Heart left ventricle (tissue), 13 donors: ENCODE data around the gene ARHGEF28.

Experiments used
- CTCF ChIP-seq, 12 donors: fragments of 200-600 bp; sonication (generic) in 4 of 12; IDR thresholded peaks; one replicate each; pipeline versions ENCODE4 v1.5.0 to v1.8.0; 2018 to 2022; ENCODE audit warnings: antibody characterized with exemption in 12 of 12, mild to moderate bottlenecking in 5 of 12
- POLR2A ChIP-seq, 2 donors: fragments of 450-650 bp; IDR thresholded peaks; one replicate each; pipeline ENCODE4 v1.6.1; 2017; ENCODE audit warnings: antibody characterized with exemption in 2 of 2, mild to moderate bottlenecking in 2 of 2, moderate library complexity in 2 of 2
- donor health status: ischemic (EF 13 %, LVEDD 7.1; RV severe dilation, severe dysfunction).
- donor health status: DM: no; HTN: yes; CAD: no.
- donor health status: DM: no; HTN: no; CAD: no.
- donor health status: ischemic (EF 25% LVEDD 6.9; RV normal size, moderate dysfunction).
- donor health status: ischemic (EF 25% LVEDD 5.7; RV mildly dilated, moderate dysfunction).
- donor health status: ischemic (EF 35%, LVEDD 5.7; RV mildly dilated, moderate dysfunction).
- donor health status: nonischemic (EF 11% LVEDD 7.7; RV severe dilation, severe dysfunction).
- donor health status: DM: yes; HTN: yes; CAD: no.
- donor health status: PGD.
- donor health status: ischemic (EF 29% LVEDD 5.4; RV normal size, mild dysfunction).
- donor health status: nonischemic (EF 23%, LVEDD 6.1; RV moderate dilation, normal function).

GRCh38 chr5:73764996-73765395 lies 139.0 kb downstream of the ARHGEF28 start:
- TF ChIP-seq CTCF (IDR thresholded peaks at IDR 0.05) (no peak), POLR2A (IDR thresholded peaks at IDR 0.05) (no peak)
